ENCODE data around the gene DDX10. TPM values are rescaled to one million over a fixed set of nuclear protein-coding genes. Genes with fewer than 3 reads are reported as not detected.

DDX10 gene
- total and polyA plus RNA-seq, 12 donors = 10.6 to 141 (median 22.6) TPM

GRCh38 chr11:108790501-108791299 is 125.8 kb downstream of the DDX10 start:
- TF ChIP-seq CTCF (IDR thresholded peaks at IDR 0.05) (no peak), POLR2A (IDR thresholded peaks at IDR 0.05) (no peak)
- Histone ChIP-seq H3K4me1 (replicated peaks in 1 of 2) (no peaks in the 10 kb centered on the region), H3K36me3 (replicated peaks in 1 of 2) (no peaks in the 10 kb centered on the region), H3K9me3 (replicated peaks in 1 of 3) (no peaks in the 10 kb centered on the region), H3K4me3 (no peak overlapping the region), H3K27ac (no peak overlapping the region), H3K27me3 (no peaks in the 10 kb centered on the region)
- no peak for DNase-seq
- WGBS, 4 donors = 71 to 88% (median 75%) methylated on average over 5 of the region's 5 CpGs
- intact Hi-C loops (cut with DNase I) = no loop called here

GRCh38 chr11:108793138-108793537 is 128.3 kb downstream of the DDX10 start:
- 83 to 94% (median 91%) methylated on average over 2 of the region's 2 CpGs for WGBS, 4 donors
- intact Hi-C loops (cut with DNase I) = no loop called here
- no peaks in the 10 kb centered on the region for H3K4me1 ChIP-seq (replicated peaks in 1 of 2)
- no peaks in the 10 kb centered on the region for H3K36me3 ChIP-seq (replicated peaks in 1 of 2)
- H3K9me3 ChIP-seq (replicated peaks in 1 of 3) = no peaks in the 10 kb centered on the region
- TF ChIP-seq POLR2A (IDR thresholded peaks at IDR 0.05) = no peak
- no peak for TF ChIP-seq CTCF (IDR thresholded peaks at IDR 0.05)
- no peak overlapping the region for H3K4me3 ChIP-seq
- H3K27me3 ChIP-seq = no peaks in the 10 kb centered on the region
- DNase-seq = no peak
- no peak overlapping the region for H3K27ac ChIP-seq

GRCh38 chr11:108793611-108794010 is 128.7 kb downstream of the DDX10 start:
- TF ChIP-seq POLR2A (IDR thresholded peaks at IDR 0.05) (no peak), CTCF (IDR thresholded peaks at IDR 0.05) (no peak)
- DNase-seq = no peak

DNA sequence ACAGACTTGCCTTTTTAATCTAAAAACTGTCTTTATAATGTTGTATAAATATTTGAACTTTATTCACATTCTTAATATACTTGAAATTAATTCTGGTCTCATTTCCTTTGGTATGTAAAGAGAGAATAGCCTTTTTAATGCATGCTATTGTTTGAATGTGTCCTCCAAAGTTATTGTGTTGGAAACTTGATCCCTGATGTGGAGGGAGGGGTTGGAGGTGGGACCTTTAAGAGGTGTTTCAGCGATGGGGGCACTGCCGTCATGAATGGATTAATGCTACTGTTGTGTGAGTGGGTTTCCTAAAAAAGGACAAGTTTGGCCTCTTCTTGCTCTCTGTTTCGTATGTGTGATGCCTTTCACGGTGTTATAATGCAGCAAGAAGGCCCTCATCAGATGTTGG is 131.7 kb downstream of the DDX10 start:
- 88 to 94% (median 92%) methylated on average over 4 of the region's 4 CpGs for WGBS, 4 donors
- intact Hi-C loops (cut with DNase I) = no loop called here
- no peak overlapping the region for H3K27ac ChIP-seq

More at GRCh38 chr11:108793611-108794010, 128.7 kb downstream of the DDX10 start:
- Histone ChIP-seq H3K27me3 (no peaks in the 10 kb centered on the region), H3K9me3 (replicated peaks in 1 of 3) (no peaks in the 10 kb centered on the region), H3K36me3 (replicated peaks in 1 of 2) (no peaks in the 10 kb centered on the region), H3K27ac (no peak overlapping the region), H3K4me3 (no peak overlapping the region), H3K4me1 (replicated peaks in 1 of 2) (no peaks in the 10 kb centered on the region)
- 63 to 67% (median 65%) methylated on average over 2 of the region's 2 CpGs for WGBS, 4 donors
- intact Hi-C loops (cut with DNase I) = no loop called here

More for the DNA sequence above, 131.7 kb downstream of the DDX10 start:
- no peaks in the 10 kb centered on the region for H3K27me3 ChIP-seq
- no peaks in the 10 kb centered on the region for H3K9me3 ChIP-seq (replicated peaks in 1 of 3)
- H3K4me3 ChIP-seq = no peak overlapping the region
- no peaks in the 10 kb centered on the region for H3K4me1 ChIP-seq (replicated peaks in 1 of 2)
- H3K36me3 ChIP-seq (replicated peaks in 1 of 2) = no peaks in the 10 kb centered on the region
- TF ChIP-seq CTCF (IDR thresholded peaks at IDR 0.05) = no peak
- TF ChIP-seq POLR2A (IDR thresholded peaks at IDR 0.05) = no peak
- no peak for DNase-seq

Data from adrenal gland (tissue), 12 donors.